Glomerular visceral epithelial cell (primary cell): ENCODE data around the gene FAM174C.

ENCODE experiments used
- DNase-seq: peaks from one replicate; pipeline ENCODE4 v3.0.0-alpha.2; 2016; ENCODE audit errors: extremely low spot score

FAM174C gene

DNA sequence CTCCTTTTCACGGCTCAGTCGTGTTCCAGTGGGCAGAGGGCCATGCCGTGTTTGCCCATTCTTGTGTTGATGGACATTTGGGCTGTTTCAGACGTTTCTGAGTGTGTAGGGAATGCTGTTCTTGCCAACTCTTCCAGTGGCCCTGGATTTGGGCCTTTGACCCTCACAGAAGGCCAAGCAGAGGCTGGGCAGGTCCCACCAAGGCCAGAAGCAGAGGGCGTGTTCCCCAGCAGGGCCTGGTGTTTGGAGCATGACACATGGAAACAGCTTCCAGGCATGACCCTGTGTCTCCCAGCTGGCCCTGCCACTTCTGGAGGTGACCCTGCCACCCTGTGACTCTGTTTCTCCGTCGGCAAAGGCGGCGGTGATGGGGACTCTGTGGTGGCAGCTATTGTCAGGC, 46.2 kb downstream of the FAM174C start:
- DNase-seq: no peak

DNA sequence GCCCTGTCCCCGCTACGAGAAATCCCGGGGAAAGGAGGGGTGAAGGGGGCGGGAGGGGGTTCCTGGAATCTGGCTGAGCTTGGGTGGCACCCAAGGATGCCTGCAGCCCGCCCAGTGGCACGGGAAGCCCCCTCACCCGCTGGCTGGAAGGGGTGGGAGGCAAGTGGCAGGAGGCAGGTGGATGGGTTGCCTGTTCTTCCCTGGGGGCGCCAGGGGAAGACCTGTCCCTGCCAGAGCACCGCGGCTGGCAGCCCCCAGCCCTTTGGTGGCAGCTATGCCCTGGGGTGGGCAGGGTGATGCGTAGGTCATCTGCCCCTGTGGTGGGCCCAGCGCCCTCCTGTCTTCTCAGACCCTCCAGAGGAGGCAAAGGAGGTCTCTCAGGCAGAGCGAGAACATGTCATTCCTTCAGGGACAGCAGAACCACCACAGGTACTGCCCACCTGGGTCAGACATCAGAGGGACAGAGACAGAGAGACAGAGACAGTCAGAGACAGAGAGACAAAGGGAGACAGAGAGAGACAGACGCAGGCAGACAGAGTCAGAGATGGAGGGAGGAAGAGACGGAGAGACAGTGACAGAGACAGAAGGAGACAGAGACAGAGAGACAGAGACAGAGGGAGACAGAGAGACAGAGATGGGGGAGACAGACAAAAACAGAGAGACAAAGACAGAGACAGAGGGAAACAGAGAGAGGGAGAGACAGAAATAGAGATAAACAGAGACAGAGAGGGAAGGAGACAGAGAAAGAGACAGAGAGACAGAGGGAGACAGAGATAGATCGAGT, 47.1 kb downstream of the FAM174C start:
- no peak for DNase-seq

DNA sequence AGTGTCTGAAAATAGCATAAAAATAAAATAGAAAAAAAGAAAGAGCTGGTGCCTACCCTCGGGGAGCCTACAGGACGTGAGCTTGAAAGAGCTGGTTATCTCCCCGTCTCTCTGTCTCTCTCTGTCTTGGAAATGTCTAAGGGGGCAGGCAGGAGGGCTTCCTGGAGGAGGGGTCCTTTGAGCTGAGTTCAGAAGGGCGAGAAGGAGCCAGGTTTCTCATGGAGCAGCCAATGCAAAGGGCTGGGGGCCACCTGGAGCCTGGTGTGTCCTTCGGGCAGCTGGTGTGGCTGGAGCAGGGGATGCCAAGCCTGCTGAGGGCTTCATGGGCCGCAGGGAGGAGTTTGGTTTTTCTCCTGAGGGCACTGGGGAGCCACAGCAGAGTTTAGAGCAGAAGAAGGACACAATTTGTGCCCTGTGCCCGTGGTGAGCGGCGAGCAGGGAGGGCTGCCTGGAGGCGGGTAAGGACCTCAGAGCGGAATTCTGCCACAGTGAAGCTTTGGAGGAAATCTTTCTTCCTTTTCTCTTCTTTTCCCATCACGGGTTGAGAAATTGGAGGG, 49.0 kb downstream of the FAM174C start:
- no peak for DNase-seq

DNA sequence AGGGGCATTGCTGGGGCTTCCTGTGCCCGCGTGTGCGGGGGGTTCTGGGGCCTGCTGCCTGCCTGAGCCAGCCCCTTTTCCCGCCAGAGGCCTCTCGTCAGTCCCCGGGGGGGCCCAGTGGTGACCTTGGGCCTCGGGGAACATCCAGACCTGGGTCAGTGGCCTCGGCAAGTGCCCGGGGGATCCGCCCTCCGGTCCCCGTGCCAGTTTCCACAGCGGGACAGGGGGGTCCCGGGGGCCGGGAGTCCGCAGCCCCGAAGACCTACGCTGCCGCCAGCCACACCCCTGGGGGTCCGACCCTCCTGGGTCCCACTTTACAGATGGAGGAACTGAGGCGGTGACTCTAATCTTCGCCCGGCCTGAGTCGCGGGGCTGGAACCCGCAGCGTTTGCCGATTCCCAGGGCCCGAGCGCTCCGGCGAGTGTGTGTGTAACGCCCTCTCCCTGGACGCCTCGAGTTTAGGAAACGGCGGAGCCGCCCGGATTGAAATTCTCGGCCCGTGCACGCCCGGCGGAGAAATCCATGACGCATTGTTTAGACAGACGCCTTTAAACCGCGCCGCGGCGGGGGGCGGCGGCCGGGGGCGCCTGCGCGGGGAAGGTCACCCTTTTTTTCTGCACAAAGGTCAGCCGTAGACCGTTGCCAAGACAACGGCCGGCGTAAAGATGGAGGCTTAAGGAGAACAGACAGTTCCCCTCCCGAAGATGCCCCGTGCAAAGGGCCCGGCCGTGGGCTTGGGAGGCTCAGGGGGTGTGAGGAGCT, 49.7 kb downstream of the FAM174C start:
- peak; percentile 57 for DNase-seq

DNA sequence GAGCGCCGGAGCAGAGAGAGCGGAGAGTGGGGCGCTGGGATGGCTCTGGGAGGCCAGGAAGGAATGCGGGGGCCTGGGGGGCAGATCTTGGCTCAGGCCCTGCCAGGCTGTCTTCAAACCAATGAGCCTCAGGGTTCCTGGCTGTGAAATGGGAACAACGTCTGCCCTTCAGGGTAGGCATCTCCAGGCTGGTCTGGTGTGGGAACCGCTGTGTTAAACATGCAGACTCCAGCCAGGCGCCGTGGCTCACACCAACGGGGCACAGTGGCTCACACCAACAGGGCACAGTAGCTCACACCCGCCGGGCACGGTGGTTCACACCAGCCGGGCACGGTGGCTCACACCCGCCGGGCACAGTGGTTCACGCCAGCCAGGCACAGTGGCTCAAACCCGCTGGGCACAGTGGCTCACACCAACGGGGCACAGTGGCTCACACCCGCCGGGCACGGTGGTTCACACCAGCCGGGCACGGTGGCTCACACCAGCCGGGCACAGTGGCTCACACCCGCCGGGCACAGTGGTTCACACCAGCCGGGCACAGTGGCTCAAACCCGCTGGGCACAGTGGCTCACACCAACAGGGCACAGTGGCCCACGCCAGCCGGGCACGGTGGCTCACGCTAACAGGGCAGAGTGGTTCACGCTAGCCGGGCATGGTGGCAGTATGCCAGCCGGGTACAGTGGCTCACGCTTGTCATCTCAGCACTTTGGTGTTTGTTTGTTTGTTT, 50.4 kb downstream of the FAM174C start:
- DNase-seq: no peak

DNA sequence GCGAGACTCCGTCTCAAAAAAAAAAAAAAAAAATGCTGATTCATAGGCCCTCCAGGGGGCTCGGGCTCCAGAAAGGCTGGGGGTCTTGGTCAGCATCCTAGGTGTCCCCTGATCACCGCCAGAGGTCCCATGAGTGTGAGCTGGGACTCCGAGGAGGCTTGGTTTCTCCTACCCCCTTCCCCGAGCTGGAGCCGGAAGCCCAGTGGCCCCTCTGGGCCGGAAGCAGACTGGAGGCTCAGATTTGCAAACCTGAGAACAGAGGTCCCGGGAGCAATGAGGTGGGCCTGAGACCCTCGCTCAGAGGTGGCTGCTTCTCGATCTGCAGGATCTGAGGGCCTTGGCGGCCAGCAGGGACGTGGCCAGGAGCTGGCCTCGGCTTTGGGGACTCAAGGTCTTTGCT, 51.8 kb downstream of the FAM174C start:
- no peak for DNase-seq
